GM21515 (cell line): ENCODE results near the gene PPP5C.
"Not testable (repeated sequence)": the region's sequence is repeated elsewhere in the genome, so short reads cannot be mapped to it uniquely, and the experiment has no call there.

Experiments
- ATAC-seq: cut with Tn5 transposase; IDR thresholded peaks from one replicate; pipeline ENCODE4 v1.9.1; 2021; ENCODE audit not compliant: unreplicated experiment

The PPP5C gene

DNA sequence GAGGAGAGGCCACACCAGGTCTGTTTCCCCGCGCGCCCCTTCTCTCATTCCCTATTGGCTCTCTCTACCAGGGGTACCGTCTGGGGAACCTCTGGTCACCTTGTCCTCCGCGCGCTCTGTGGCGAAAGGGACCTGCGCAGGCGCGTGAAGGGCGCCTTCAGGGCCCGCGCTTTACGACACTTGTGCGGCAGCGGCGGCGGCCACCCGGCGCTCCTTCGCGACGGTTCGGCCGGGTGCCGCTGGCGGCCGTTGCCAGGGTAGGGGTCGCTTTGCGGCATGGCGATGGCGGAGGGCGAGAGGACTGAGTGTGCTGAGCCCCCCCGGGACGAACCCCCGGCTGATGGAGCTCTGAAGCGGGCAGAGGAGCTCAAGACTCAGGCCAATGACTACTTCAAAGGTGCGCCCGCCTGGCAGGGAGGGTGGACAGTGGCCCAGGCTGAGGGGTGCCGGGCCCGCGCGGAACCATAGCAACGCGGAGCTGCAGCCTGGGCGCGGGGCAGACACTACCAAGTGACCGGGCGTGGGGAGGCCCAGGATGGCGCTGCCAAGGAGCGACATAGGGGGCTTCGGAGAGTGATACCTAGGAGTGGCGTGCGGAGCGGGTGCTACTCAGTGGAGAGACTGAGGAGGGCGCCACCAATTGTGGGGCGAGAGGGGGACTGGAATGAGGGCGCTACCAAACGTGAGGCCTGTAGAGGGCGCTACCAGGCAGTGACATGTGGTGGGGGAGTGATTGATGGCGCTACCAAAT, at the start of gene PPP5C:
PPP5C (plus strand) TSS at position 267 of the 751 bp plus-strand sequence; CDS start at position 277, 10 bp downstream.
- ATAC-seq: peak; percentile 48

GRCh38 chr19:46297700-46298478, 49.0 kb upstream of the PPP5C start:
- ATAC-seq: no peak

DNA sequence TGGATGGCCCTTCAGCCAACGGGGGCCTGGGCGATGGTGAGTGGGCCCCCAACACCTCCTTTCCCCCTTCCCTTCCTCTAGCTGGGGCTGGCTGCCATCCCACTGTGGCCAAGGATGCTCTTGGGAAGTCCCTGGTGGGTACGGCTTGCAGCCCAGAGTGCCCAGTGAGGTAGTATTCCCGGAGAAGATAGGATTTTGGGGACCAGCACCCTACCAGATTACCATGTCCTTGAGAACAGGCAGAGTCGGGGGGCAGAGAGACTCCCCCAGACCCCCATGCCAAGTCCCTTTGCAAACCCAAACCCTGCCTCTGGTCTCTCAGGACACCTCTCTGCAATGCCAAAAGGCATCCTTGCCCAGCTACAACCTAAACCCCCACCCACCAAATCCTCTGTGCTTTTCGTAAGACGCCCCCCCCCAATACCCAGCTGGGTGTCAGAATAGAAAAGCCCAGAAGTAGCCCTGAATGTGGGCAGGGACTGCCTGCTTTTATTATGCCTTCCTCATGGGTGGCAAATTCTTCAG, 48.3 kb upstream of the PPP5C start:
- ATAC-seq: no peak

DNA sequence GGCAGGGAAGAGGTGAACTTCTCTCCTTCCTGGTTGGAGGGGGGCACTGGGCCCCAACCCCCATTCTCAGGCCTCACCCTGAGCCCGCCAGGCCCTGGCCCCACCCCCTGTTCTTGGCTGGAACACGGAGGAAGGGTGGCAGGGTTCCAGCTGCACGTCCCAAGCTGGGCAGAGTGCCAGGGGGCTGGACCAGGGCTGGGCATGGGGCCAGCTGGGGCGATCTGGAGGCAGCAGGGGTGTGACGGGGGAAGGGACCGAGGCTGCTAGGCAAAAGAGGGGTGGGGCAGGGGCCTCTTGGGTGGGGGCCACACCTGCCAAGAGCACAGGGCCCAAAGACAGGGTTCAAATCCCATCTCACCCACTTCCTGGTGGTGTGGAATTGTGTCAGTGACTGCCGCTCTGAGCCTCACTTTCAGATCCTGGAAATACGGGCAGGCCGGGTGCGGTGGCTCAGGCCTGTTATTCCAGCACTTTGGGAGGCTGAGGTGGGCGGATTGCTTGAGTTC, 47.8 kb upstream of the PPP5C start:
- no peak for ATAC-seq

- ATAC-seq: no peak
These were observed 47.2 kb upstream of the PPP5C start for GRCh38 chr19:46299695-46300094.

GRCh38 chr19:46303322-46303690, 43.6 kb upstream of the PPP5C start:
- ATAC-seq: no peak

- no peak for ATAC-seq
These were observed 43.0 kb upstream of the PPP5C start for GRCh38 chr19:46303691-46304397.

- ATAC-seq: no peak
These were observed 40.4 kb upstream of the PPP5C start for GRCh38 chr19:46306501-46306900.

- ATAC-seq: no peak
These were observed 38.4 kb upstream of the PPP5C start for GRCh38 chr19:46308510-46308909.

DNA sequence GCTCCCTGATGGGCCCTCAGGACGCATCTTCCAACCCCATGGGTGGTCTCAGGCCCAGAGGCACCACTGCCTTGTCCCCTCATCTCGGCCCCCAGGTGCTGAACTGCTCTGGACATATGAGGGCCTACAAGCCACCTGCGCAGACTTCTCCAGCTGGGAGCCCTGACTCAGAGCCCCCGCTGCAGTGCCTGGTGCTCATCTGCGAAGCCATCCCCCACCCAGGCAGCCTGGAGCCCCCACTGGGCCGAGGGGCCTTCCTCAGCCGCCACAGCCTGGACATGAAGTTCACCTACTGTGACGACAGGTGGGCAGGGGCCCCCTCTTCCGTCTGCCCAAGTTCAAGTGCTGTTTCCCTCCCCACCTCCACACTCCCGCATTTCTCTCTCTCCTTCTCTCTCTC, 37.8 kb upstream of the PPP5C start:
- ATAC-seq: no peak

GRCh38 chr19:46311444-46311843, 35.4 kb upstream of the PPP5C start:
- ATAC-seq: no peak

DNA sequence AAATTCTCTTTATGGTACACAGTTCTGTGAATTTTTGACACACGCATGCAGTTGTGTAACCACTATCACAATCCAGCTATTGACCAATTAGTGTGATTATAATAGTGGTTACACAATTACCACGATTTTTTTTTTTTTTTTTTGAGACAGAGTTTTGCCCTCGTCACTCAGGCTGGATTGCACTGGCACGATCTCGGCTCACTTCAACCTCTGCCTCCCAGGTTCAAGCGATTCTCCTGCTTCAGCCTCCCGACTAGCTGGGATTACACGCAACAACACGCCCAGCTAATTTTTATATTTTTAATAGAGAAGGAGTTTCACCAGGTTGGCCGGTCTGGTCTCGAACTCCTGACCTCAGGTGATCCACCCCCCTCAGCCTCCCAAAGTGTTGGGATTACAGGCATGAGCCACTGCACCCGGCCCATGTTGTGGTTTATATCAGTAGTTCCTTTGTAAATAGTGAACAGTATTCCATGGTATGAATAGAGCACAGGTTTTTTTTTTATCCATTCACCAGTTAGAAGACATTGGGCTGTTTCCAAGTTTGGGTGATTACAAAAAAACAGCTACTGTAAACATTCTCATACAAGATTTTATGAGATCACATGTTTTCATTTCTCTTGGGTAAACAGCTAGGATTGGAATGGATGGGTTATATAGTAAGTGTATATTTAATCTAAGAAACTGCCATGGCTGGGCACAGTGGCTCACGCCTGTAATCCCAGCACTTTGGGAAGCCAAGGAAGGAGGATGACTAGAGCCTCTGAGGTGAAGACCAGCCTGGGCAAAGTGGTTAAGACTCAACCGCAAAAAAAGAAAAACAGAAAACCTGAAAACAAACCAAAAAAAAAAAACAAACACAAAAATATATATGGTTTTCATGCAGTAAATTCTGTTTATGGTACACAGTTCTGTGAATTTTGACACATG, 33.1 kb upstream of the PPP5C start:
- not testable (repeated sequence) for ATAC-seq

GRCh38 chr19:46317339-46317738, 29.5 kb upstream of the PPP5C start:
- no peak for ATAC-seq

- no peak for ATAC-seq
These were observed 27.3 kb upstream of the PPP5C start for GRCh38 chr19:46319613-46320012.

DNA sequence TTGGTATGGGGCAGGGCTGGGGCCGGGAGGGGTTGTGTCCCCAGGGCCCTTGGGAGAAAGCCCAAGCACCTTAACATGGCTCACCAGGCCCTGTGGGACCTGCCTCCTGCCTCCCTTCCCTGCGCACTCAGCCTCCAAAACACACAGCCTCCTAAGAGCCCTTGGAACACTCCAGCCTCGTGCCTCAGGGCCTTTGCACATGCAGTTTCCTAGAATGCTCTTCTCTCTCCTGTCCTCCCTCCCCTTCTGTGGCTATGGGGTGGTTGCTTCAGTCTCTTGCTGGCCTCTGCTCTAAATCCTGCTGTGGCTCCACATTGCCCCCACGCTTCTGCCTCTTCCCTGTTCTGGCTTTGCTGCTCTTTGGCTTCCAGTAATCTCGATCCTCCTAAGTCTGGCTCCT, 26.3 kb upstream of the PPP5C start:
- no peak for ATAC-seq

GRCh38 chr19:46321653-46322052, 25.2 kb upstream of the PPP5C start:
- ATAC-seq: no peak

DNA sequence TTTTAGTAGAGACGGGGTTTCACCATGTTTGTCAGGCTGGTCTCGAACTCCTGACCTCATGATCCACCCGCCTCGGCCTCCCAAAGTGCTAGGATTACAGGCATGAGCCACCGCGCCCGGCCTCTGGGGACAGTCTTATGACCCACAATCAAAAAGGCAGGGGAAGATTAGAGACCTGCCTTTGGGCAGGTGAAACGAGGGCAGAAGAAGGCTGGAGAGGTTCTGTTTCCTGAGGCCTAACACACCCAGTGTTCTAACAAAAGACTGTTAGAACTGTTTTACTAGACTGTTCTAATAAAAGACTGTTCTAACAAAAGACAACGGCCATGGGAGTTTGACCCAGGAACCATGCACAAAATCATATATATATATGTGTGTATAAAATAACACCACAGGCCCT, 23.7 kb upstream of the PPP5C start:
- not testable (repeated sequence) for ATAC-seq

DNA sequence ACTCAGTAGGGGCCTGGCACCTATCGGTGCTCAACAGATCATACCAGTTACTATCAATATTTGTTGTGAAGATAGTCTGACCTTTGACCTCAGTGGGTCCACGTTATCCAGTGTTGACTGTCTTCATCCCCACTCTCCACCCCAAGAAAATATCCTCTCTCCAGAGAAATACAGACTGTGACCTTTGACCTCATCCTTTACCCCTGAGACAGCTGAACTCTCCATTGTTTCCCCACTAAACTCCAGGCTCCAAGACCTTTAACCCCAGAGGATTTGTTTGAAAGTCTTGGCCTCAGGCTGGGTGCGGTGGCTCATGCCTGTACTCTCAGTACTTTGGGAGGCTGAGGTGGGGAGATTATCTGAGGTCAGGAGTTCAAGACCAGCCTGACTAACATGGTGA, 22.6 kb upstream of the PPP5C start:
- ATAC-seq: no peak

GRCh38 chr19:46326608-46327007, 20.3 kb upstream of the PPP5C start:
- no peak for ATAC-seq

GRCh38 chr19:46328079-46328478, 18.8 kb upstream of the PPP5C start:
- ATAC-seq: no peak
